Measurements from ENCODE around the gene HCRT. TPM values are rescaled to one million over a fixed set of nuclear protein-coding genes. Genes with fewer than 3 reads are reported as not detected.
"Not testable (repeated sequence)": the region's sequence is repeated elsewhere in the genome, so short reads cannot be mapped to it uniquely, and the experiment has no call there.

Gene HCRT
- total RNA-seq, 1 experiment from 2014 or later = not detected

- ChIA-PET CTCF (interaction anchor here (0.5 kb wide), 1 partner anchor 215 kb away, joined by 3 read pairs; no protein-coding TSS in a partner anchor), POLR2A (ENCODE audit: low non-redundant PET) (no interaction called here)
- H3K4me1 ChIP-seq (ENCODE audit: insufficient read depth, low read length, poor library complexity, severe bottlenecking) = no peaks in the 10 kb centered on the region
- BruUV-seq (replicated peaks) = no TSS peak
- H3K27me3 ChIP-seq (replicated peaks; ENCODE audit: insufficient read depth, low read depth, low read length, poor library complexity) = no peaks in the 10 kb centered on the region
- TF ChIP-seq EZH2 (IDR thresholded peaks at IDR 0.05; ENCODE audit: borderline replicate concordance, low read depth, low read length, poor library complexity, severe bottlenecking) = no peak
- no peak for TF ChIP-seq CTCF (conservative IDR thresholded peaks at IDR 0.05; ENCODE audit: low read depth, low read length)
- H3K4me3 ChIP-seq (ENCODE audit: low read depth, low read length, poor library complexity, severe bottlenecking) = no peak overlapping the region
- DNase-seq (ENCODE audit: low spot score) = no peak
- H3K9me3 ChIP-seq (ENCODE audit: low read depth, low read length, poor library complexity, severe bottlenecking) = no peaks in the 10 kb centered on the region
- intact Hi-C loops (cut with micrococcal nuclease; ENCODE audit: unreplicated experiment) = no loop called here
- H3K27ac ChIP-seq (ENCODE audit: low read depth, low read length, poor library complexity, severe bottlenecking) = no peak overlapping the region
- no peaks in the 10 kb centered on the region for H3K36me3 ChIP-seq (ENCODE audit: insufficient read depth, low read length, poor library complexity, severe bottlenecking)
Observed at GRCh38 chr17:42214156-42214555, 28.9 kb upstream of the HCRT start.

- POLR2A ChIA-PET (ENCODE audit: low non-redundant PET) = no interaction called here
- intact Hi-C loops (cut with micrococcal nuclease; ENCODE audit: unreplicated experiment) = no loop called here
- no TSS peak for BruUV-seq (replicated peaks)
- no peaks in the 10 kb centered on the region for H3K4me1 ChIP-seq (ENCODE audit: insufficient read depth, low read length, poor library complexity, severe bottlenecking)
- H3K27me3 ChIP-seq (replicated peaks; ENCODE audit: insufficient read depth, low read depth, low read length, poor library complexity) = no peaks in the 10 kb centered on the region
- H3K4me3 ChIP-seq (ENCODE audit: low read depth, low read length, poor library complexity, severe bottlenecking) = no peak overlapping the region
- no peak for DNase-seq (ENCODE audit: low spot score)
- H3K9me3 ChIP-seq (ENCODE audit: low read depth, low read length, poor library complexity, severe bottlenecking) = no peaks in the 10 kb centered on the region
- CTCF ChIA-PET = no interaction called here
- H3K27ac ChIP-seq (ENCODE audit: low read depth, low read length, poor library complexity, severe bottlenecking) = no peak overlapping the region
- no peaks in the 10 kb centered on the region for H3K36me3 ChIP-seq (ENCODE audit: insufficient read depth, low read length, poor library complexity, severe bottlenecking)
- TF ChIP-seq CTCF (conservative IDR thresholded peaks at IDR 0.05; ENCODE audit: low read depth, low read length) (no peak), EZH2 (IDR thresholded peaks at IDR 0.05; ENCODE audit: borderline replicate concordance, low read depth, low read length, poor library complexity, severe bottlenecking) (no peak)
Observed at GRCh38 chr17:42212382-42212781, 27.1 kb upstream of the HCRT start.

- BruUV-seq (replicated peaks); intact Hi-C loops (cut with micrococcal nuclease; ENCODE audit: unreplicated experiment); H3K27me3 ChIP-seq (replicated peaks; ENCODE audit: insufficient read depth, low read depth, low read length, poor library complexity); DNase-seq (ENCODE audit: low spot score); POLR2A ChIA-PET (ENCODE audit: low non-redundant PET); H3K9me3 ChIP-seq (ENCODE audit: low read depth, low read length, poor library complexity, severe bottlenecking); H3K27ac ChIP-seq (ENCODE audit: low read depth, low read length, poor library complexity, severe bottlenecking); CTCF ChIA-PET; H3K36me3 ChIP-seq (ENCODE audit: insufficient read depth, low read length, poor library complexity, severe bottlenecking); H3K4me1 ChIP-seq (ENCODE audit: insufficient read depth, low read length, poor library complexity, severe bottlenecking); H3K4me3 ChIP-seq (ENCODE audit: low read depth, low read length, poor library complexity, severe bottlenecking): not testable (repeated sequence)
Observed at GRCh38 chr17:42211921-42212341, 26.7 kb upstream of the HCRT start.

GRCh38 chr17:42210046-42210445 lies 24.8 kb upstream of the HCRT start:
- POLR2A ChIA-PET (ENCODE audit: low non-redundant PET) = no interaction called here
- no peaks in the 10 kb centered on the region for H3K27me3 ChIP-seq (replicated peaks; ENCODE audit: insufficient read depth, low read depth, low read length, poor library complexity)
- DNase-seq (ENCODE audit: low spot score) = no peak
- no peaks in the 10 kb centered on the region for H3K4me1 ChIP-seq (ENCODE audit: insufficient read depth, low read length, poor library complexity, severe bottlenecking)
- no peaks in the 10 kb centered on the region for H3K9me3 ChIP-seq (ENCODE audit: low read depth, low read length, poor library complexity, severe bottlenecking)
- no peaks in the 10 kb centered on the region for H3K36me3 ChIP-seq (ENCODE audit: insufficient read depth, low read length, poor library complexity, severe bottlenecking)
- CTCF ChIA-PET = no interaction called here
- no peak overlapping the region for H3K27ac ChIP-seq (ENCODE audit: low read depth, low read length, poor library complexity, severe bottlenecking)
- BruUV-seq (replicated peaks) = no TSS peak
- no peak overlapping the region for H3K4me3 ChIP-seq (ENCODE audit: low read depth, low read length, poor library complexity, severe bottlenecking)
- TF ChIP-seq CTCF (conservative IDR thresholded peaks at IDR 0.05; ENCODE audit: low read depth, low read length) (no peak), EZH2 (IDR thresholded peaks at IDR 0.05; ENCODE audit: borderline replicate concordance, low read depth, low read length, poor library complexity, severe bottlenecking) (no peak)
- intact Hi-C loops (cut with micrococcal nuclease; ENCODE audit: unreplicated experiment) = no loop called here

- H3K9me3 ChIP-seq (ENCODE audit: low read depth, low read length, poor library complexity, severe bottlenecking); H3K27ac ChIP-seq (ENCODE audit: low read depth, low read length, poor library complexity, severe bottlenecking); CTCF ChIA-PET; POLR2A ChIA-PET (ENCODE audit: low non-redundant PET); H3K27me3 ChIP-seq (replicated peaks; ENCODE audit: insufficient read depth, low read depth, low read length, poor library complexity); H3K4me3 ChIP-seq (ENCODE audit: low read depth, low read length, poor library complexity, severe bottlenecking); intact Hi-C loops (cut with micrococcal nuclease; ENCODE audit: unreplicated experiment); DNase-seq (ENCODE audit: low spot score); H3K4me1 ChIP-seq (ENCODE audit: insufficient read depth, low read length, poor library complexity, severe bottlenecking); BruUV-seq (replicated peaks); H3K36me3 ChIP-seq (ENCODE audit: insufficient read depth, low read length, poor library complexity, severe bottlenecking): not testable (repeated sequence)
Observed at GRCh38 chr17:42206153-42206612, 20.9 kb upstream of the HCRT start.
